ENCODE measurements around the gene ENPEP.
"Not testable (repeated sequence)": the region's sequence is repeated elsewhere in the genome, so short reads cannot be mapped to it uniquely, and the experiment has no call there.

ENPEP gene

GRCh38 chr4:110516106-110516922, 40.4 kb downstream of the ENPEP start:
- DNase-seq (ENCODE audit: low spot score): peak; percentile 52

DNA sequence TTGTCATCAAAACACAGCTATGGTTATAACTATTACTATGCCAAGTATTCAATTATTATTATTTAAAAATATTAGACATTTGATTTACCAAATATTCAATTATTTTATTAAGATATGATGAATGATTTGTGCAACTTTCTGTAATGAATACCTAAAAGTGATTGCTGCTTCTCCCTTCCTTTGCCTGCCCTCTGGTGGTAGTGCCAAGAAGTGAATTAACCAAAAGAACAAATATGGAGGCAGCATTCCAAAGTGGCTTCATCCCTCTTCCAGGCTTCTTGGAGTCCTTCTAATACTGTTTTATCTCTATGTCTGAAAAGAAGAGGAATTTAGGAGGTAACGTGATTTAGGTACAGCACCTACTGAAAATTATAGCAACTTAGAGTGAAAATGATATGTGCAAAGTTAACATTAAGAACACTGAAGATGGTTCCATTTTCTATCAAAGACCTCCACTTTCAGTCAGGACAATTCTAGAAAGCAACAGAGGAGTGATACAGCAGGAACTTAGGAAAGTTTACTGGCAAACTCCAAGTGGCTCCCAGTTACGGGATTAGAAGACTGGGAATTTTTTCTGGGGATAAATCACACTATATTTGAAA, 43.0 kb downstream of the ENPEP start:
- DNase-seq (ENCODE audit: low spot score): peak; percentile 24

GRCh38 chr4:110520886-110521285, 44.9 kb downstream of the ENPEP start:
- DNase-seq (ENCODE audit: low spot score): no peak

DNA sequence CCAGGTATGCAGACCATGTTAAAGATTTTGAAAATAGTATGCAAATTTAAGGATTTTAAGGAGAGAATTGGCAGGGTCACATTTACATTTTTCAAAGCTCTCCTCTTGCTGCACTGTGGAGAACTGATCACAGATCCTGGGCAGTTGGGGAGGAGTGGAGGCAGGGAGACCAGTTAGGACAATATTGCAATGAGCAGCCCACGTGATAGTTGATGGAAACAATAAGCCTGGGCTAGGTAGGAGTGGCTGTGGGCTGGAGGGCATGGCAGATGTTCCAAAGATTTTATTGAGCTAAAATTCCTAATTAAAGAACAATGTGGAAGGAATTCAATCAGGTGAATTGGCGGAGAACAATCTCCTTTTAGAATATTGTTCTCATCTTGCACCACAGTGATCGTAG, 50.6 kb downstream of the ENPEP start:
- DNase-seq (ENCODE audit: low spot score): no peak

DNA sequence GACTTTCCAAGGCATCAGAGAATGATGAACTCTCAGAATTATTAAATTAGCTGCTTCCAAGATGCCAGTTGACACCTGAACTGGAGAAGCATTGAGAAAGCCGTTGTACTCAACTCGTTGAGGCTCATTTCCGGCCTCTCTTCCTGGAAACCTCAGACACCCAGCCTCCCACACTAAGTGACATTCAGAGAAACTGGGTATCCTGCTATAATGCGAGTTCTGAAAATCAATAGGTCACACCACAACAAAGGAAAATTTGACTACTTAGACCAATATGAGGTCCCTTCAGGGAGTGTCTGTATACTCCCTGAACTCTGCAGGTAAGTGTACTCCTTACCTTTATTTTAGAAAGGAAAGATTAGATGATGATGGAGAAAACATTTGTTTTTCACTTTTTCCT, 51.2 kb downstream of the ENPEP start:
- DNase-seq (ENCODE audit: low spot score): no peak

DNA sequence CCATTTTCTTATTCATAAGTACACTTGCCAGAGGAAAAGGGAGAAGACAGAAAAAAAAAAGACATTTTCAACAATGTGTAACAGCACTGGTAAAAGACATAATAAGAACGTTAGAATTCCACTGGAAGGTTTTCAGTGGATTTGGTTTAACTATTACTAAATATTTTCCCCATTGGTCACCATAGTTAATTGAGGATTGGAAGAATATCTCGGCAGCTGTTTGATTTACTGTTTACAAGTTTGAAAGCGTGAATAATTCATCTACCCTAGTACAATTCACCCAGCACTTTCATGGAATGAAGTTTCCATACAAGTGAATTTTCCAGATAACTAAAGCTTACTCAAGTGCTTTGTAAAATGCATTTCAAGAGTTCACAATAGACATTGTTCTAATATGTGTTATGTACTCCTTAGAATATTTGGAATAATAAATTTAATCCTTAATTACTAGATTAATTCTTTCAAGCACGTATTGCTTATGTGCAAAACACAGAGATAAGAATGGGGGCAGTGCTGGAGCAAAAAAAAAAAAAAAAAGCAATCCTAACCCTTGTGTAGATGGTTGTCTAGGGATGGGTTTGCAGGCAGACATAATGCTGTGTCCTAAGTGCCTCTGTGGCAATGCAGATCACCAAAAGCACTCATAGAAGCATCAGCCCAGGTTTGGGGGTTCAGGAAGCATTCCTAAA, 57.1 kb downstream of the ENPEP start:
- peak; percentile 22 for DNase-seq (ENCODE audit: low spot score)

- no peak for DNase-seq (ENCODE audit: low spot score)
Observed at GRCh38 chr4:110533590-110533910, 57.6 kb downstream of the ENPEP start.

GRCh38 chr4:110533940-110534339, 58.0 kb downstream of the ENPEP start:
- DNase-seq (ENCODE audit: low spot score): peak; percentile 88

- no peak for DNase-seq (ENCODE audit: low spot score)
Observed at GRCh38 chr4:110540581-110540980, 64.6 kb downstream of the ENPEP start.

DNA sequence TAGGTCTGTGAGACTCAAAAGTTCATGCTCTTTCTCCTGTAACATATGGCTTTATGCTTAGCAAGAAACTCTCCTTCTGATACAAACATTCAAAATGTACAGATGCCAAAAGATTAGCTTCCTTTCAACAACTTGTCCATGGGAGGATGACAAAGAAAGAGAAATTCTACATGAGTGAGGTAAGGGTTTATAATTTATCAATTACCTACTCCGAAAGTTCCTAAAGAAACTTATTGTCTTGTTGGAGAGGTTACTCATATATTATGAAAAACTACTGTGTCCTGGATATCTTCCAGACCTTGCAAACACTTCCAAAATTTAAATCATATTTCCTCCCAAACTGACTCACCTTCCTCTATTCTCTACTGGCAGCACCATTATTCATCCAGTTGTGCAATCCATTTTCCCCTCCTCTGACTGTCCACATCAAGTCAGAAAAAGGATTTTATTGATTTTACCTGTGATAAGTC, 65.1 kb downstream of the ENPEP start:
- peak; percentile 41 for DNase-seq (ENCODE audit: low spot score)

DNA sequence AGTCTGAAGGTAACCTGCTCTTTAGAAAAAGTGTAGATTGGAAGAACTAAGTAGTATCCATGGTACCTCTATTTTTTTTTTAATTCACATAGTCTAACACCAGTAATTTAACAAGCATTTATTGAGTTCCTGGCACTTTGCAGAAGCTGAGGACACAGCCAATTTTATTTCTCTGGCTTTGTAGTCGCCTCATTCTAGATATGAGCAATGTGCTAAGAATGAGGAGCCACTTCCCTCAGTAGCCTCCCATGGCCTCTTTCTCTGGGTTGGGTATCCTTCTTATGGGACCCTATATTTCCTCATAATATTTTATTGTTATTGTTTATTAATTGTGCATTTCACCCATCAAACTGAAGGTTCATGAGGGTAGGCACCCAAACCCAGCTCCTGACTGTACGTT, 67.6 kb downstream of the ENPEP start:
- DNase-seq (ENCODE audit: low spot score): peak; percentile 8

- no peak for DNase-seq (ENCODE audit: low spot score)
Observed at GRCh38 chr4:110544594-110544993, 68.6 kb downstream of the ENPEP start.

- DNase-seq (ENCODE audit: low spot score): peak; percentile 42
Observed at GRCh38 chr4:110550260-110550659, 74.3 kb downstream of the ENPEP start.

DNA sequence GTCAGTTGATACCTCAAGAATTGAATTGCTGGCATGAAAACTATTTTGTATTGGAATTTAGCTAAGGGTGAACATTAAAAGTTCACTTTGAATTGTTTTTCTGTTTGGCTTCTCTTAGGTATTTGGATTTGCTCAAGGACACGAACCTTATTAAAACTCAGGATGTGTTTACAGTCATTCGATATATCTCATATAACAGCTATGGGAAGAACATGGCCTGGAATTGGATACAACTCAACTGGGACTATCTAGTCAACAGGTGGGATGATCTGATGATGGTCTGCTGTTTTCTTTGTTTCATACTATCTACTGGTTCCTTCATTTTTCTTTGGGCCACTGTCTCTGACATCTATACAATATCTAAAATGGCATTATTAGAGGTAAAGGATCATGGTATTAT, 77.2 kb downstream of the ENPEP start:
- DNase-seq (ENCODE audit: low spot score): no peak

GRCh38 chr4:110567214-110567613, 91.3 kb downstream of the ENPEP start:
- no peak for DNase-seq (ENCODE audit: low spot score)

- DNase-seq (ENCODE audit: low spot score): not testable (repeated sequence)
Observed at GRCh38 chr4:110576696-110577095, 100.7 kb downstream of the ENPEP start.

GRCh38 chr4:110586131-110586850, 110.3 kb downstream of the ENPEP start:
- DNase-seq (ENCODE audit: low spot score): peak; percentile 83

- no peak for DNase-seq (ENCODE audit: low spot score)
Observed at GRCh38 chr4:110587666-110588285, 111.8 kb downstream of the ENPEP start.

DNA sequence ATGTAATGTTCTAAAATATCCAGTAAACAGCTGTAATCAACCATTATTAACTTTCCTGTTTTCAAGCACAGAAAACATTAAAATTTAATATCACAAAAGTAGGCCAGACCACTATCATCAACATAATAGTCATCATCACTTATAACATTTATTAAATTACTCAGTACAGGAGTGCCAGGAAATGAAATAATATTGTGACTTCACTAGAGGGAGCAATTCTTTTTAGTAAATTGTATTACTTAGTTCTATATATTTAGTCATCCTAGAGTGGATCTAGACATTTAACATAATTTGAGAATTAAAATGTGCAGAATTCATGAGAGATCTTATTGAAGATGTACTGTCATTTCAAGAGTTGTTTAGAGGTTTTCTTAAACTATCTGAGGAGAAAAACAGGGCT, 113.3 kb downstream of the ENPEP start:
- DNase-seq (ENCODE audit: low spot score): no peak

DNA sequence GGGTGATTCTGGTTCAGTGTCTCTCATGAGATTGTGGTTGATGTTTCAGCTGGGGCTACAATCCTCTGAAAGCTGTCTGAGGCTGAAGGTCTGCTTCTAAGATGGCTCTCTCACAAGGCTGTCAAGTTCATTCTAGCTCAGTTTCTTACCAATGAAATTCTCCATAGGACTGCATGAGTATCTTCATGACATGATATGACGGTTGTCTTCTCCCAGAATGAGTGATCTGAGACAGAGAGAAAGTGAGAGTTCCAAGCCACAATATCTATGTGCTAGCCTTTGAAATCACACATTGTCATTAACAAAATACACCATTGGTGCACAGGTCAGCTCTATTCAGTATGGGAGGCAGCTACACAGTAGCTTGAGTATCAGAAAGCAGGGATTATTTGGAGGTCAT, 119.6 kb downstream of the ENPEP start:
- no peak for DNase-seq (ENCODE audit: low spot score)

DNA sequence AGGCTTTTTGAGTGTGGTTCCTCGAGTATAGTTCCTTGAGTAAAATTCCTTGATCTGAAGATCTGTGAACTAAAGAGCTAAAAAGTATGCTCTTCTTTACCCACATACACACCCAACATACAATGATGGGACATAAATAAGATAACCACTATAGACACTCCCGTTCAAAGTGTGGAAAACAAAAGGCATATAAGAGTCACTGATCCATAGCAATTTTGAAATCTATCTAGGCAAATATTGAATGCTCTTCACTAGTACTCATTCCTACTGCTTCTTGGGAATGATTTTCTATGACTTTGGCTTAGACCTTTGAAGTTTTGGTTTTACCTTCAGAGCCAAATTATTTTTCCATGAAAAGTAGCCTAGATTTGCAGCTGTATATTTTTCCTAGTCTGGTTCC, 120.5 kb downstream of the ENPEP start:
- no peak for DNase-seq (ENCODE audit: low spot score)

GRCh38 chr4:110597582-110597981, 121.6 kb downstream of the ENPEP start:
- no peak for DNase-seq (ENCODE audit: low spot score)

All from AG08395 (cell line).